HG02678 (cell line): ENCODE measurements around the gene CACNA2D3.

Source experiments
- ATAC-seq: cut with Tn5 transposase; IDR thresholded peaks from one replicate; pipeline ENCODE4 v1.9.1; 2021; ENCODE audit warnings: mild to moderate bottlenecking, moderate library complexity; ENCODE audit not compliant: unreplicated experiment

Gene CACNA2D3

DNA sequence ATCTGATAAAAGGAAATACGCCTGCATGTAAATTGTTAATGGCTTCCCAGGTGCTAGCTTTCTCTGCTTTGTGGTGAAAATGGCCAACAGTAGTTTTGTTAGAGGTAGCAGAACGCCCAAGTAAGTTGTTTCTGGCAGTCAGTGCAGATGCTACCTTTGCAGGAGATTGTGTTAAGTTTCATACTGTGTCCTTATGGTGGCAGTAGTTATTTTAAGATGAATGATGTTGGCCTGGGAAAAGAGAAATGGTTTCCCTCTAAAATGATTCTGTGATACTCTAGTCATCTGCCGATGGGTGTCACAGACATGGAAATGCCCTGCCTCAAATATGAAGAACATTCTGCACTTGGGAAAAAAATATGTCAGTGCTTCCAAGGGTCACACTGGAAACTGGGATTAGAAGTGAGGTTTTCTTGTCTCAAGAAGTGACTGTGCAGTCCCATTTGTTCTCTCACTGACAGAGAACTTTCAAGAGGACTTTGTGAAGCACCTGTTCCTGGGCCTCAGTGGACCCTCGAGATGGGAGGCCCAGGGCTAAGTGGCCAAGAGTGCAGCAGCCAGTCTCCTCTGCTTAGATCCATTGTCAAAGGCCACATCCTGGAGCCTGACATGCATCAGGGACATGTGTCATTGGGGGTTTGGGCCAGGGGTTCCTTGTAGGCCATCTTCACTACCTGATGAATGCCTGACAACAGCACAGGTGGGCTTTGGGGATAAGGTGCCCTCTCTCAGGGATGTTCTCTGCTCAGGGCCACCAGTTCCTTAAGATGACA is 393.3 kb downstream of the CACNA2D3 start:
- ATAC-seq = no peak

- no peak for ATAC-seq
Observed at GRCh38 chr3:54517424-54517823, 395.1 kb downstream of the CACNA2D3 start.

DNA sequence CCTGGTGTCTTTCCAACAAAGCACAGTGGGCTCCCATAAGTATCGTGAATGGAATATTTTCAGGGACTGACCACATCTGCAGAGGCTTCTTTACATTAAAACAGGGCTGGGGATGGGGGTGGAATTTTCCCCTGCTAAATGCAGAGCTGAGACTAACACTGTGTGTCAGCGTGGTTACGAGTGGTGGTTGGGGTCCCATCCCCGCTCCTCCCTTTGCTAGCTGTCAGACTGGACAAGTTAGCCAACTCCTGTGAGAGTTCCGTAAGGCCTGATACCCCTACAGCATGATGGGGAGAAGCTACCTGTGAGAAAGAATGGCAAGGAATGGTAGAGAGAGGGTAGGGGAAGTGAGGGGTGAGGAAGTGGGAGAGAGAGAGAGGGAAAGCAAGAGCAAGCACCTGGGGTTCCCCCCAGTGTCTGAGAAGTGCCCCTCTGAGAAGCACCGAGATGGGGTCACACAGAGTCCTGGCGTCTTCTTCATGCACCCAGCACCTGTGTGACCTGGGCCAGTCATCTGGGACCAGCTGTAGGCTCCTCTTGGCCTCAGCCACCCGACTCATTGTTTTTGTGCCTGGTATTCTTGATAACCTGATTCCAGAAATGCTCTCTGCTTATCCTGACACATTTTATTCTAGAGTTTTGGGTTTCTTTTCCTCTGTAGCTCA is 395.8 kb downstream of the CACNA2D3 start:
- ATAC-seq = no peak

DNA sequence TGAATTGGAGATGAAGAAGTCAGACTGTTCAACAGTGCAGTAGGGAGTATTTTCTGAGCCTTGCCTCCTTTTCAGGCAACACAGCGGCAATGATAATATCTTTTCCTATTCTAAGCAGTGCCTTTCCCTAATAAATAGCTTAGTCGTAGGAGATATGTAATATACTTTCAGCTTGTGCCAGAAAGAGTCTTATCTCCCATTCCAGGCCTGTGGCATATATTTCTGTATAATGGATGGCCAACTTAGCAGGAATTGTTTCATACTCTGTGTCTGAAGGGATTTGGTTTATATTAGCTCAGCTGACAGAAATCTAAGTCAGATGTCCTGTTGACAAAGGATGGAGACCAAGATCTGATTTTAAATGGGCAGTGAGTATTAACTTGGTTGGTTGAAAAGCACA is 397.1 kb downstream of the CACNA2D3 start:
- ATAC-seq = no peak

GRCh38 chr3:54520060-54520459 is 397.7 kb downstream of the CACNA2D3 start:
- ATAC-seq = no peak

- no peak for ATAC-seq
Observed at GRCh38 chr3:54527521-54527920, 405.2 kb downstream of the CACNA2D3 start.

DNA sequence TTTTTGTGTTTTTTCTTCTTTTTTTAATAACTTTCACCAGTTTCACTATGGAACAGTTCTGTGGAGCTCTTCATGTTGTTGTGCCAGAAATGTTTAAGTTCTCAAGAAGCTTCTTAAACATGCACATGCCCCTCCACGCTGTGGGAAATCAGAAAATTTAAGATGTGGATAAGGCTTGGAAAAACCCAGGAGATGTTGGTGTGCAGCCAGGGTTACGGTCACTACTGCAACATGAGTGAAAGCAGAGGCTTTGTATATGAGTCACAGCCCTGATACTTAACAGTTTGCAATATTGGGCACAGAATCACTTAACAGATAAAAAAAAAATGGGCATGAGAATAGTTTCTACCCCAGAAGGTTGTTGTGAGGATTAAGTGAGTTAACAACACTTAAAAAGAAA is 405.6 kb downstream of the CACNA2D3 start:
- no peak for ATAC-seq

- no peak for ATAC-seq
Observed at GRCh38 chr3:54528668-54529067, 406.3 kb downstream of the CACNA2D3 start.

- no peak for ATAC-seq
Observed at GRCh38 chr3:54530091-54530490, 407.7 kb downstream of the CACNA2D3 start.

- ATAC-seq = no peak
Observed at GRCh38 chr3:54530944-54531343, 408.6 kb downstream of the CACNA2D3 start.

DNA sequence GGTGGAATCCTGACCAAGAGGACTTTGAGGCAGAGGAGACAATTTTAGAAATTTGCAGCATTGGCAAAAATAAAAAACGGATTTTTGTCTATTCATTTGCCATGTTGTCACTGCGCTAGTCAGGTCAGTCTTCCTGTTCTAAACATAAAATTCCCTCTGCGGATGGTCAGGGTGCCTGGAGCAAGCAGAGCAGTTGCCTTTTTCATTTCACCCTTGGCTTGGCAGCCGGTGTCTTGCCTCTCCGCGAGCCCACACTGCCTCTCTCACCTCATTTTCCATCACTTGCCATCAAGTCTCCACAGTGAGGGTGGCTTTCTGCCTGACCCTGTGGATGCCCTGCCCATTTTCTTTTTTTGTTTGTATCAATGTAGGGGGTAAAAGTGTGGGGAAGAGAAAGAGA is 409.4 kb downstream of the CACNA2D3 start:
- ATAC-seq = no peak

- ATAC-seq = no peak
Observed at GRCh38 chr3:54533856-54534255, 411.5 kb downstream of the CACNA2D3 start.

- ATAC-seq = no peak
Observed at GRCh38 chr3:54535619-54536018, 413.3 kb downstream of the CACNA2D3 start.

DNA sequence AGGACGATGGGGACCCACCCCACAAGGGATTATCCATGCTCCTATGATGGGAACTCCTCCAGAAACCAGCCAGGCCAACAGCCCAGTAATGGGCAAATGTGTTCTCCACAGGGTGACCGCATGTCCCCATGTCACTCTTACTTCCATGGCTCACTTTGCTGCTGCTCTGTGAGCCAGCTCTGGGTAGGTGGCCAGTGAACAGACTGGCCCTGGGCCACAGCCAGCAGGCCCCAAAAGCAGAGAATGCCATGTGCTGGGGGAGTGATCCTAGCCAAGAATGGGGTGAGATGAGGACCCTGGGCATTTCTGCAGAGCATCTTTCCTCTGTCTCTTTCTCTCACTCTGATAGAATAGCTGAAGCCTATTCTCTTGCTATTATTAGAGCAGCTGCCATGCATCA is 414.1 kb downstream of the CACNA2D3 start:
- no peak for ATAC-seq

DNA sequence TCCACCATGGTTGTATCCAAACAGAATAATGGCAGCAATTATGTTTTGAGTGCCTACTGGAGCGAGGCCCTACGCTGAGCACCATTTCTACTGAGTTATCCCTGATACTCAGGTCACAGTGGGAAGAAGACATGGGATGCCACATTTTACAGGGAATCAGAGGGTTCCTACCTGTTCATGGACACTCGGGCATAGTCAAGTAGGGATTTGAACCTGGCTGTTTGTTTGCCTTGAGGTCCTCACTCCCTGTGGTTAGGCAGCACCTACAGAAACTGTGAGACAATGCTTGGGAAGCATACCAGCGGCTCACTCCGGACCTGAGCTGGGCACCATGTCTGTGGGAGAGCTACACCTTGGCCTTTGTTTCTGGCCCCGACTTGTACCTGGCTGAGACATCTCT is 415.2 kb downstream of the CACNA2D3 start:
- ATAC-seq = no peak

- ATAC-seq = no peak
Observed at GRCh38 chr3:54538346-54538745, 416.0 kb downstream of the CACNA2D3 start.

GRCh38 chr3:54541369-54541768 is 419.0 kb downstream of the CACNA2D3 start:
- no peak for ATAC-seq

GRCh38 chr3:54543446-54543845 is 421.1 kb downstream of the CACNA2D3 start:
- no peak for ATAC-seq

DNA sequence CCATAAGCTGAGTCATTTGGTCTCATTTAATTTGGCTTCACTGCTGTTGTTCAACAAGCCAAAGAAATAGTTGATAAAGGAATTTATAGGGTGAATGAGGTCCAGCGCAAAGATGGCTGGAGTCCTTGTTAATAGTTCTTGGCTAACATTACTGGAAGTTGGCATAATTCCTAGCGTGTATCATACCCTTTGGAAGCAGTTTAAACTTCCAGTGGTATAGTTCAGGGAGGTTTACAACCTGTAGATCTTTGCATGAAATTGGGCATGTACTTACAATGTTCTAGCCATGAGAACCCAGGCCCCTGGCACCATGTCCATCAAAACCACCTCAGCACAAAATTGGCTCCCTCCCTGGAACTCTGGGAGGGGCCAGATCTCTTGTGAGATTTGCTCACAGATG is 424.7 kb downstream of the CACNA2D3 start:
- ATAC-seq = no peak

- ATAC-seq = no peak
Observed at GRCh38 chr3:54547846-54548245, 425.5 kb downstream of the CACNA2D3 start.

DNA sequence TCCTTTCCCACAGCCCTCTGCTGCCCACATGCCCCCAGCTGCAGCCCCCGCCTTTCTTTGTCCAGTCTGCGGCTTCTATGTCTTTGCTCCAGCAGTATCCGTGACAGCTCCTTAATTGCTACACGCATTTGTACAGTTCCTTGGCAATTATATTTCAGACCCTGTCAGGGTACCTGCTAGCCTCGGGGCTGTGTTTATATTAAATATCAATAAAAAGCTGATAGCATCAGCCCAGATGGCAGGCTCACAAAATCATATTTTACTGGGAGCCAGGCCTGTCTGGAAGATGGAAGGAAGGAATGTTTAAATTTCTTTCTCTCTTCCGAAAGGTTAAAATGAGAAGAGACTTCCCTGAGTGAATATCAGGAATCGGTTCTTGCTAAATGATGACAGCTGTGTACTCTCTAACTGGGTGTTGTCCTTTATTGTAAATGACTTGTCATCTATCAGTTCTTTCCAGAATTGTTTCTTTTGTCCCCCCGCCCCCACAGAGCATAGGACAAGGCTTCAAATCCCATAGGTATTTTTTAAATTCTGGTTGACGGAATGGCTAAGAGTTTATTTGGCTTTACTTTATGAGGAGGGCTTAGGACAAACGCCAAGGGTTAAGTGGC is 427.4 kb downstream of the CACNA2D3 start:
- ATAC-seq = no peak
